ENCODE results near the gene MAB21L3.
A peak's percentile ranks its signal among the peaks of the same experiment; 100 is the strongest.
"Not testable (repeated sequence)": the region's sequence is repeated elsewhere in the genome, so short reads cannot be mapped to it uniquely, and the experiment has no call there.

The MAB21L3 gene

GRCh38 chr1:116138277-116138792, 27.1 kb downstream of the MAB21L3 start:
- no peak for DNase-seq (ENCODE audit: low read depth in 2 of 2)

GRCh38 chr1:116139592-116140134, 28.5 kb downstream of the MAB21L3 start:
- no peak for DNase-seq (ENCODE audit: low read depth in 2 of 2)

- DNase-seq (ENCODE audit: low read depth in 2 of 2): no peak
These were observed 33.0 kb downstream of the MAB21L3 start for GRCh38 chr1:116144151-116144550.

GRCh38 chr1:116146447-116147113, 35.4 kb downstream of the MAB21L3 start:
- not testable (repeated sequence) for DNase-seq (ENCODE audit: low read depth in 2 of 2)

GRCh38 chr1:116147114-116147510, 35.9 kb downstream of the MAB21L3 start:
- no peak for DNase-seq (ENCODE audit: low read depth in 2 of 2)

- DNase-seq (ENCODE audit: low read depth in 2 of 2): no peak
These were observed 36.8 kb downstream of the MAB21L3 start for GRCh38 chr1:116147972-116148371.

- DNase-seq (ENCODE audit: low read depth in 2 of 2): no peak
These were observed 37.8 kb downstream of the MAB21L3 start for GRCh38 chr1:116148967-116149366.

GRCh38 chr1:116150368-116150767, 39.2 kb downstream of the MAB21L3 start:
- DNase-seq (ENCODE audit: low read depth in 2 of 2): no peak

GRCh38 chr1:116151739-116152576, 40.8 kb downstream of the MAB21L3 start:
- DNase-seq (ENCODE audit: low read depth in 2 of 2): peak; percentile 56 to 69

GRCh38 chr1:116152577-116152943, 41.4 kb downstream of the MAB21L3 start:
- no peak for DNase-seq (ENCODE audit: low read depth in 2 of 2)

GRCh38 chr1:116152950-116153691, 41.9 kb downstream of the MAB21L3 start:
- no peak for DNase-seq (ENCODE audit: low read depth in 2 of 2)

- no peak for DNase-seq (ENCODE audit: low read depth in 2 of 2)
These were observed 42.5 kb downstream of the MAB21L3 start for GRCh38 chr1:116153692-116154031.

GRCh38 chr1:116154536-116154935, 43.3 kb downstream of the MAB21L3 start:
- DNase-seq (ENCODE audit: low read depth in 2 of 2): no peak

GRCh38 chr1:116157096-116157495, 45.9 kb downstream of the MAB21L3 start:
- DNase-seq (ENCODE audit: low read depth in 2 of 2): no peak

GRCh38 chr1:116159177-116159576, 48.0 kb downstream of the MAB21L3 start:
- no peak for DNase-seq (ENCODE audit: low read depth in 2 of 2)

- DNase-seq (ENCODE audit: low read depth in 2 of 2): no peak
These were observed 48.4 kb downstream of the MAB21L3 start for GRCh38 chr1:116159611-116160010.

GRCh38 chr1:116161390-116161789, 50.2 kb downstream of the MAB21L3 start:
- no peak for DNase-seq (ENCODE audit: low read depth in 2 of 2)

- DNase-seq (ENCODE audit: low read depth in 2 of 2): no peak
These were observed 50.7 kb downstream of the MAB21L3 start for GRCh38 chr1:116161877-116162390.

GRCh38 chr1:116163533-116163932, 52.3 kb downstream of the MAB21L3 start:
- DNase-seq (ENCODE audit: low read depth in 2 of 2): no peak

- no peak for DNase-seq (ENCODE audit: low read depth in 2 of 2)
These were observed 53.0 kb downstream of the MAB21L3 start for GRCh38 chr1:116164150-116164549.

GRCh38 chr1:116164604-116165368, 53.6 kb downstream of the MAB21L3 start:
- no peak for DNase-seq (ENCODE audit: low read depth in 2 of 2)
